SKM-1 (cell line): ENCODE data around the gene KCNH8.
"Not testable (repeated sequence)": the region's sequence is repeated elsewhere in the genome, so short reads cannot be mapped to it uniquely, and the experiment has no call there.

Experiments
- DNase-seq: peaks from one replicate; lab custom pipeline; 2025; ENCODE audit not compliant: unreplicated experiment; lab: John Stamatoyannopoulos, UW

Gene KCNH8

DNA sequence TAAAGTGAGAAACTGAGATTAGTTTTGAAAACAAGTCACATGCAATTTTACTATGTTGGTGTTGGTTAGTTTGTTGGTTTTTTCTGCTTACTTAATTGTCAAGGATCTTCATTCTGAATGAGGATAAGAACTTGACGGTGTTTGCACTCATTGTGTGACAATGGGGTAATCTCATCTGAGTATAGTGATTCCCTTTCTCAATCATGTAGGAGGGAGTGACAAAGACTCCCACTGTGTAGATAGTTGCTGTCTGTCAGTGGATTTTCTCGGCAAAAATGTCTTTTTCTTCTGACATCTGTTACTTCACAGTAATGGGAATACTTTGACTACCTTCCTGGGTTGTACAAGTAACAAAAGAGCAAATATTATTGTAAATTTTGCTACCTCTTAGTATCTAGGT lies 23.5 kb downstream of the KCNH8 start:
- DNase-seq = no peak

DNA sequence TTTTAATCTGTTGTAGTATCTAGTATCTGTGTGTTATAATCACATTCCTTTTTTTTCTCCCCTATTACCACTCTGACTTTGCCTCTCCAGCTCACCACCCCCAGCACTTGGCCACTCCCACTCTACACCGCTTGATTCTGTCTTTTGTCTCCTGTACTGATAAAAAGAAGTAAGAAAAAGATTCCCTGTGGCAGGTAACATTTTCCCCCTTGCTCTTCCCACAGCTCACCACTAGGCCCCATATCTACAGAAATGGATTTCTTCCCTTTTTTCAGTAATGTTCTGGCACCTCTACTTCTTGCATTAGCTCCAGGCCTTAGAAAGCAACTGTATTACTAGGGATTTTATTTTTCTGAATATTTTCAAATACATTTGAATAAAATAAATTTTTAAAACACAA lies 25.6 kb downstream of the KCNH8 start:
- DNase-seq = no peak

GRCh38 chr3:19183584-19183983 lies 35.3 kb downstream of the KCNH8 start:
- DNase-seq = no peak

DNA sequence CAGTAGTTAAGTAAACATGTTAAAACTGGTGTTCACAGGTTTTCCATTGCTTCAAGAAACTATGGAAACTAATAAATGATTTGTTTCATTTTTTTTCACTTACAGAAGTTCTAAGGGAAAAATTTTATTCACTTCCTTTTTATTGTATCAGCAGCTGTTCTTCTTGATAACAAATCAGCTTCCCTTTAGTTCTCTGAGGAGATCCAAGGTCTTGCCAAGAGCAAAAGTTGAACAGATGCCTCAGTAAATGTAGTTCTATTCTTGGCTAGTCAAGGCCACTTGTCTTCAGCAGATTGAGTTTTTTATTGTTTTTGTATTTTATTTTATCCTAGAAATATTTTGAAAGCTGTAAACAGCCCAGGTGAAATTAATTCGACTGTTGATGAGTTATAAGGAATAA lies 41.8 kb downstream of the KCNH8 start:
- no peak for DNase-seq

DNA sequence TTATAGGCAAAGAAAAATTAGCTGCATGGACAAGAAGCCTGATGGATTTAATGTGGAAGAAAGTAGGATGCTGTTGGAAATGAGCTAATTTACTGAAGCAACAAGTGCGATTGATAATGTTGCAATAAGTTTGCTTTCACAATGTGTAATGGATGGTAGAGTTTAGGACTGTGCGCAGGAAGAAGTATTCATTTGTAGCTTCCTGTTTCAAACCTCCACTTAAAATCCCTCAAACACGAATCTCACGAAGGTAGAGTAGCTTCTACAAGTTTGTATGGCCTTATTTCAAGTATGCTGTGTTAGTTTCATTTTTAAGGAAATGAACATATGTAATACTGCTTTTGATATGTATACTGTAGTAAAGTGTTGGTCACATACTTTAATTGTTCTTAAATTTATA lies 42.3 kb downstream of the KCNH8 start:
- no peak for DNase-seq

- no peak for DNase-seq
Observed at GRCh38 chr3:19199131-19199530, 50.8 kb downstream of the KCNH8 start.

DNA sequence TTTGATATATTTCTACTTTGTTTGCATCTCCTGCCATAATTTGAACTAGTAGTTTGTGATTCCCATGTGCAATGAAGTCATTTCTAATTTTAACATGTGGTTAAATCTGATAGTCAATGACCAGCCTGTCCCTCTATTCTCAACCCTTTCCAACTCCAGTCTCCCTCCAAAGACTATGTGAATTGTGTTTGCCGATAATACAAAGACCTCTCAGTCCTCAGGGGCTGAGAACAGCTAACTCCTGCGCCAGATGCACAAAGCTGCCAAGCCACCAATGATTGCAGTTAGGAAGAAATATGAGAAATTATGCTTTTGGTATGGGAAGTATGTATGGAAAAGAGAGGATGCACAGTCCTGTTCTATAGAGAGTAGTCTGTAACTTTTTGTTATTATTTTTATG lies 54.0 kb downstream of the KCNH8 start:
- DNase-seq = no peak

GRCh38 chr3:19202754-19203153 lies 54.4 kb downstream of the KCNH8 start:
- no peak for DNase-seq

DNA sequence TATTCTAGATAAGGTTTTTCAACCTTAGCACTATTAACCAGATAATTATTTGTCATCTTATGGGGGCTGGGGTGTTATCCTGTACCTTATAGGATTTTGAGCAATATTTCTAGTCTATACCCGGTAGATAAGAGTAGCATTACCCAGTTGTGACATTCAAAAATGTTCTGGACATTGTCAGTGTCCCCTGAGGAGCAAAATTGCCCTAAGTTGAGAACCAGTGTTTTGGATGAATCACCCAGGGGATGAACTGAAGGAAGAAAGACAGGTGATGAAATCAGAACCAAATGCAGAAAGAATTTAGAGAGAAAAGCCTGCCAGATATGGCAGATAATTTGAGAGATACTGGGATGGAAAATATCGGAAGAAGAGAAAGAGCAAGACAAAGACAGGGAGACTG lies 58.2 kb downstream of the KCNH8 start:
- no peak for DNase-seq

DNA sequence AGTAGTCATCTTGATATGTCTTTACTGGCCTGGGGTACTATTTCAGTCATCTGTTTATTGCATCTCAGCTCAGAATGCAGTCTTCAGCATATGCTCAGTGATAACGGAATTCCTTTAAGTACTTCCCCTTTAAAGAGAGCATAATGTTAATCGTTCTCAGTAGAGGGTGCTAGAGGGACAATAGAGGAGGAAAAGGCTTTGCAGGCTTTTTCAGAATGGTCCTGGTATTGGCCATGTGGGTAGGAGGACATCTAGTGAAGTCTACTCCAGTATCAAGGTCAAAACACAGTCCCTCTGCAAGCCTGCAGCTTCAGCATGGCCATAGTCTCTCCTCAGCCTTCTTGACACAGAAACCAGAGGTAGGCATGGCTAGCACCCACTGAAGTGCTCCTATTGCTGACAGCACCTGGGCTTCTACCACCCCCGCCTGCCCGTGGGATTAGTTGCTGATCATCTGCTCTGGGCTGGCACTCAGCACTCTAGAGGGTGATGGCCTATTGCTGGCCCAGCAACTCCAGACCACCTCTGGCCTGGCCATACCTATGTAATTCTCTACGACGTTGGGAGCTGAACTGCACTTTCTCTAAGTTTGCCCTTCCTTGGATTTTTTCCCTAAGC lies 65.4 kb downstream of the KCNH8 start:
- DNase-seq = no peak

- no peak for DNase-seq
Observed at GRCh38 chr3:19215427-19215826, 67.1 kb downstream of the KCNH8 start.

- no peak for DNase-seq
Observed at GRCh38 chr3:19216669-19217337, 68.5 kb downstream of the KCNH8 start.

DNA sequence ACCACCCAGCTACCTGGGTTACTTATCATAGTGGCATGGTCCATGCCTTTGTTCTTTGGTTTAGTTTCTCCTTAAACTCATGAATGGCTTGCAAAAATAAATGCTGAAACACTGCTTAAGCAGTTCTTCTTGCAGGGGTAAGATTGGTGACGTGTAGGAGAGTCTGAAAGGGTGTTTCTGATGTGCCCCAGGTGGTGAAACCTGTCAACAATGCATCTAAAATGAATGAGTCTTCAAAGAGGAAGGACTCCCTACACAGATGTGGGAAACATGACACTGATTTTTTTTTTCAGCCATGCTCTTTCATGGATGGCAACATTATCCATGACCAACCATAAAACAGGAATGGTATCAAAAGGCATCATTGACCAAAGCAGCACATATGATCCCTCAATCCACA lies 72.0 kb downstream of the KCNH8 start:
- no peak for DNase-seq

GRCh38 chr3:19221081-19221480 lies 72.8 kb downstream of the KCNH8 start:
- no peak for DNase-seq

- DNase-seq = no peak
Observed at GRCh38 chr3:19226479-19226878, 78.2 kb downstream of the KCNH8 start.

DNA sequence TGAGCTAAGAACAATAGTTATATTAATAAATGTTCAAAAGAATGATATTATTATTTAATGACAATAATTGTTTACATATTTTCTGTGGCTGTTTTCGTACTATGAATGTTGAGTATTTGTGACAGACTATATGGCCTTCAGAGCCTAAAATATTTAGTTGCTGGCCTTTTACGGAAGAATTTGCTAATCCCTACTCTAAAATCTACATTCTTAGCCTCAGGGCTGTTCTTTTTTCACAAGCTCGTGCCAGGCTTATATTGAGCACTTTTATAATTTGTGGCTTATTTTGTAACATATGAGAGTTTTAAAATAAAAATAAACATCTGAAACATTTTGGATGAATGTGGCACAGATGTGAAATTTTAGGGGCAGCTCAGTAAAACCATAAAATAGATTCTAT lies 79.9 kb downstream of the KCNH8 start:
- no peak for DNase-seq

GRCh38 chr3:19229086-19229485 lies 80.8 kb downstream of the KCNH8 start:
- no peak for DNase-seq

DNA sequence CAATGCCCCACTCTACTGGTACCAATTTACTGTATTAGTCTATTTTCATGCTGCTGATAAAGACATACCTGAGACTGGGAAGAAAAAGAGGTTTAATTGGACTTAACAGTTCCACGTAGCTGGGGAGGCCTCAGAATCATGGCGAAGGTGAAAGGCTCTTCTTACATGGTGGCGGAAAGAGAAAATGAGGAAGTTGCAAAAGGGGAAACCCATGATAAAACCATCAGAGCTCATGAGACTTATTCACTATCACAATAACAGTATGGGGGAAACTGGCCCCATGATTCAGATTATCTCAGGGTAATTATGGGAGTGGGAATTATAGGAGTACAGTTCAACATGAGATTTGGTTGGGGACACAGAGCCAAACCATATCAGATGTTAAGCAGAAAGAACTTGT lies 81.6 kb downstream of the KCNH8 start:
- DNase-seq = not testable (repeated sequence)

DNA sequence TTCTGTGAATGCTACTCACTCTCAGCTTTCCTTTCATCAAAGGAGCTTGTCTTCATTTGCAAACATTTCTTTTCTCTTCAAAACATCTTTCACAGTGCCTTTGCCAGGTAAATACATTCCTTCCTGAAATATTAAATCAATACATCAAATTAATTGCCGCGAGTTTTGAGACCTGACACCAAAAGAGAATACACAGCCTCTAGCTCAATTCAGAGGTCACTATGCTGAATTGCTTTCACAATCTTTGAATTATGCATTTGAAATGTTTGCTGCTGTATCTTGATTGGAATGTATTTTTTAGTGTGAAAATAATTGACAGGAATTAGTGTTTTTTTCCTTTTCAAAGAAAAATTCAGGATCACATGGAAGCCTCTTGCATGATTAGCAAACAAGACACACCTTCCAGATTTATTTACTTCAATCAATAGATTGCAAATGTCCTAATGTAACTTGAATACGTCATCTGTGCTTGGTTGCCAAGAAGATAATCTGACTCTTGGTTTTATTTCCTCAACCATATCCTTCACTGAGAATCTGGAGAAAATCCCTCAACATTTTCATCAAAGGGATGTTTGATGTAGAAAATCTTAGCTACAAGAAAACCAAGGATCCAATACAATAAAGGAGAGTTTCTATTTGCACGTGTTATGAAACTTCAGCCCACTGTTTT lies 83.6 kb downstream of the KCNH8 start:
- no peak for DNase-seq

DNA sequence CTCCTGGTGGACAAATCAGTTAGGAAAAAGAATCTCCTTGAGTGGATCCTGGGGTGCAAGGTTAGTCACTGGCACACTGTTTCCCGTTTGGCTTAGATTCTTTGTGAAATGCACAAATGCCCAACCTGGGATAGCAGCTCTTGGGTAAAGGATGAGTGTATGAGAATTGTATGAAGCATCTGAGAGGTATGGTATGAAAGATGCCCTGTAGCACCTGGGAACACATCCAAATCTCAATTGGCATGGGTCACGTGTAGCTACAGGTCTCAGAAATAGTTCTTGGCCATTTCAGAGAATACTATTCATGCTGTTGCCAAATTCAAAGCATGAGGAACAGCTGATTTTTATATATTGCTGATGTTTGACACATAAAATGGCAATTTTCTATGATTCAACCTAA lies 84.3 kb downstream of the KCNH8 start:
- no peak for DNase-seq

DNA sequence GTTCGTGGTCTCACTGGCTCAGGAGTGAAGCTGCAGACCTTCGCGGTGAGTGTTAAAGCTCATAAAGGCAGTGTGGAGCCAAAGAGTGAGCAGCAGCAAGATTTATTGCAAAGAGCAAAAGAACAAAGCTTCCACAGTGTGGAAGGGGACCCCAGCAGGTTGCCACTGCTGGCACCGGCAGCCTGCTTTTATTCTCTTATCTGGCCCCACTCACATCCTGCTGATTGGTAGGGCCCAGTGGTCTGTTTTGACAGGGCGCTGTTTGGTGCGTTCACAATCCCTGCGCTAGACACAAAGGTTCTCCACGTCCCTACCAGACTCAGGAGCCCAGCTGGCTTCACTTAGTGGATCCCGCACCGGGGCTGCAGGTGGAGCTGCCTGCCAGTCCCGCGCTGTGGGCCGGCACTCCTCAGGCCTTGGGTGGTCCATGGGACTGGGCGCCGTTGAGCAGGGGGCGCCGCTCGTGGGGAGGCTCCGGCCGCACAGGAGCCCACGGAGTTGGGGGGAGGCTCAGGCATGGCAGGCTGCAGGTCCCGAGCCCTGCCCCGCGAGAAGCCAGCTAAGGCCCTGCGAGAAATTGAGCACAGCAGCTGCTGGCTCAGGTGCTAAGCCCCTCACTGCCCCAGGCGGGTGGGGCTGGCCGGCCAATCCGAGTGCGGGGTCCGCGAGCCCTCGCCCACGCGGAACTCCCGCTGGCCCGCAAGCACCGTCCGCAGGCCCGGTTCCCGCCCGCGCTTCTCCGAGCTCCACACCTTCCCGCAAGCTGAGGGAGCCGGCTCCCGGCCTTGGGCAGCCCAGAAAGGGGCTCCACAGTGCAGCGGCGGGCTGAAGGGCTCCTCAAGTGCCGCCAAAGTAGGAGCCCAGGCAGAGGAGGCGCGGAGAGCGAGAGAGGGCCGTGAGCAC lies 85.8 kb downstream of the KCNH8 start:
- not testable (repeated sequence) for DNase-seq

GRCh38 chr3:19248143-19248542 lies 99.8 kb downstream of the KCNH8 start:
- no peak for DNase-seq
